ENCODE measurements around the gene HNRNPA1. TPM values are rescaled to one million over a fixed set of nuclear protein-coding genes. Genes with fewer than 3 reads are reported as not detected.
"Not testable (repeated sequence)": the region's sequence is repeated elsewhere in the genome, so short reads cannot be mapped to it uniquely, and the experiment has no call there.

Gene HNRNPA1
- 529 and 606 TPM in 2 replicates for total RNA-seq (2014; rRNA removed)
- polyA plus RNA-seq (2012), result 843 TPM

DNA sequence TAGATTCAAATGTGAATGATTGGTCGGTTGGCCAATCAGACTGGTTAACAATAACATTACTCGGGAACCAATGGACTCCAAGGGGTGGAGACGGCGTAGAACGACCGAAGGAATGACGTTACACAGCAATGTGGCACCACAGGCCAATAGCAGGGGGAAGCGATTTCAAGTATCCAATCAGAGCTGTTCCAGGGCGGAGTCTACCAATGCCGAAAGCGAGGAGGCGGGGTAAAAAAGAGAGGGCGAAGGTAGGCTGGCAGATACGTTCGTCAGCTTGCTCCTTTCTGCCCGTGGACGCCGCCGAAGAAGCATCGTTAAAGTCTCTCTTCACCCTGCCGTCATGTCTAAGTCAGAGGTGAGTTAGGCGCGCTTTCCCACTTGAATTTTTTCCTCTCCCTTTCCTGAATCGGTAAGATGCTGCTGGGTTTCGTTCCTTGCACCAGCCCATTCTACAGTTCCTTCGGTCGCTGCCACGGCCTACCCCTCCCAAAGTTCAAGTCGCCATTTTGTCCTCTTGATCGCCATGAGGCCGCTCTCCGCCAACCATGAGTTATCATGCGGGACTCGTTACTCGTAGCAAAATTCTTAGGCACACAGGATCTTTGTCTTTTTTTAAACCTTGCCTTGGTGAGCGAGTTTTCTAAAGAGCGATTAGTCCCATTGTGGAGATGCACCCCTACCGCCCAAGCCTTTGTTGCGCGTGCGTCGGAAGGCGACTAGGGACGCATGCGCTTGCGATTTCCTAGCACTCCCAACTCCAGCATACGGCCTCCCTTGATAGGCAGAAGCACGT is at the start of gene HNRNPA1:
HNRNPA1 (plus strand) TSS at position 259 of the 793 bp plus-strand sequence; CDS start at position 341, 82 bp downstream.
- peak; percentile 100 for DNase-seq (ENCODE audit: low read depth)

DNA sequence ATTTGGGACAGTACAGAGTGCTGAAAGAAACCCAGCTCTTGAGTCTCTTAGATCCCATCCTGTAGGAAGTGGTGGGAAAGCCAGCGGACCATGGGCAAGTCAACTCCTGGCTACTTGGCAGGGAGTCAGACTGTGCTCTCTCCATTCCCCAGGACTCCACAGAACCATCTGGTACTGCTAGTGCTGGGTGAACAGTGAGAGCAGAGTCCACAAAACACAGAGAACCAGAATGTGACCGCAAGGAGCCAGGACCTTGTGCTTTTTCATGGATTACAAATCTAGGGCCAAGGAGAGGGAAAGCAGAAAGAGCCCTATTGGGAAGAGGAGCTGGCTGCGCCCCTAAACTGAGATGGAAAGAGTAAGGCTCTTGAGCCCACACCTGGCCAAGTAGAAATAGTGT is 49.3 kb upstream of the HNRNPA1 start:
- not testable (repeated sequence) for DNase-seq (ENCODE audit: low read depth)

DNA sequence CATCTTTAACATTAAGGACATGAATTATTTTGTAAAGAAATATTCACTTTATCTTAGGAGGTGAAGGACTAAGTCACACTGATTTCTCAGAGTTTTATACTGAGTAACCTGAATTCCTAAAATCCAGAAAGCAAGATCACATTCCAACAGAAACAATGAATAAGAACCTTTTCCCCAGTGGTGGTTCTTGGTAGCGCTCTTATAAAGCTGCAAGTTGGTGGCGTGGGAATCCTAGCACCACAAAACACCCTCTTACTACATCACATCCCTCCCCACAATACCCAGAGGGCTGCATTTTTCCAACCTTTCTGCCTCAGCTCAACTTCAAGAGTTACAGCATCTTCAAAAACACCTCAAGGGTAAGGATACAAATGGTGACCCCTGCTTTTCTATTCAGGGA is 47.7 kb upstream of the HNRNPA1 start:
- DNase-seq (ENCODE audit: low read depth), result peak; percentile 76

DNA sequence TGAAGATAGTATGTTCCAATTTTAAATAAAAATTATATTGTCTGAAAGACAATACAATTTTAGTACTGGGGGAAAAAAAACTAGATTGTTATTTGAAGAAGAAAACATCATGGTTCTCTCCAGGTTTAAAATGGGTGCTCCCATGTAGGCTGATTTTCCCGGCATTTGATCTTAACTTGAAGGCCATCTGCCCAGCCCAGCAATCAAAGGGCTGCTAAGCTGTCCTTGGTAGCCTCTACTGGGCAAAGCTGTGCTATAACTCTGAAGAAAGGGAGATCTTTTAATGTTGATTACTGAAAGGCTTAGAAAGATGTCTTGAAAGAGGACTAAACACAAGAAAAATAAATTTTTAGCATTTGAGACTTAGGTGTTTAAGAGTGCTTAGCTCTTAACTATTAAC is 42.0 kb upstream of the HNRNPA1 start:
- no peak for DNase-seq (ENCODE audit: low read depth)

DNA sequence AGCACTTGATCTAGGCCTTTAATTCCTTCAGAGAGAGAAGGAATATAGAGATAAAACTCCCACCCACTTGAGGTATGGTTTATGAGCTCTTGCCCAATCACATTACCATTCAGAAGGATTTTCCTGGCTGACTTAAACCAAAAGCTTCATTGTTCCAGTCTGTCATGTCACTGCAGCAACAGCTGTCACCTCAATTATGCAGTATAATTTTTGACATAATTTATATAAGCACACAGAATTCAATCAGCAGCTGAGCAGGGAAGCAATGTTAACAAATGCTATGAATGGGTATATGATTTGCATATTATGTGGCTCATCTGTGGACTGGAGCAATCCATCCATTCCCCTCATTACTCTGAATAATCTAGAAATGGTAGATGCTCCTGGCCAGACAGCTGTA is 40.9 kb upstream of the HNRNPA1 start:
- peak; percentile 53 for DNase-seq (ENCODE audit: low read depth)

DNA sequence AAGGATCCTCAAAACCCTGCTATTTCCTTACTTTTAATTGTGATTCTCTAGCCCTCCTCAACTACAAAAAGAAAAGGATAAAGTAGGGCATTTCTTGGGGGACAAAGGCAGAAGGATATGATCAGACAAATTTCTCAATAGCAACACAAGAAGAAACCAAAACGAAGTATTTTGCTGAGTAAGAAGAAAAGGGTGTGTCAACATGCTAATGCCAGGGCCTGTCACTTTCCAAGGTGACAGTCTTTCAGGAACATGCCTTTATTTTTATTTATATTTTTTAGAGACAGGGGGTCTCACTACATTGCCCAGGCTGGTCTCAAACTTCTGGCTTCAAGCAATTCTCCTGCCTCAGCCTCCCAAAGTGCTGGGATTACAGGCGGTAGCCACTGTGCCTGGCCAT is 40.4 kb upstream of the HNRNPA1 start:
- no peak for DNase-seq (ENCODE audit: low read depth)

DNA sequence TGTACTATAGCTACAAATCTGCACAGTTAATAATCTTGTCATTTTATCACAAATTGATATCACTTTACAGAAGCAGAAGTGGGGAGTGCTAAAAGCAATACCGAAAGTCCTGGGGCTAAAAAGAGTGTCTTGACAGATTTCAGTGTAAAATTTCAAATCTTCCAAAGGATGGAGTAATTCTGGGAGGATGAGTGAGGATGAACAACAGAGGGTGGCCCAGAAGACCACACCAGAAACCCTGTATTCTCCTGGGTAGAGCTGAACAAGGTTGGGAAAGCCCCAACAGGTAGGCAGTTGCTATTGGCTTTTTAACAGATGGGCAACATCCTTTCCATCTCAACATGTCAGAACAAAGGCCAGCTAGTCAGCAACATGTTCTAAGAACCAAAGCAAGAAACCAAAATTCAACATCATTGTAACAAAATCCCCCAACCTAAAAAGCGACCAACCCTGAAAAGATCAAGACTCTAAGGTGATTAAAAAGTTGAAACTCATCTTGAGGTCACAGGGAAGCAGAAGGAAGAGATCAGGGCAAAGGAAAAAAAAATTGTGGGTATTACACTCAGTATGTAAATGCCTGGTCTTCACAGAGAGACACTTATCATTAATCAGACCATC is 39.4 kb upstream of the HNRNPA1 start:
- DNase-seq (ENCODE audit: low read depth), result no peak

DNA sequence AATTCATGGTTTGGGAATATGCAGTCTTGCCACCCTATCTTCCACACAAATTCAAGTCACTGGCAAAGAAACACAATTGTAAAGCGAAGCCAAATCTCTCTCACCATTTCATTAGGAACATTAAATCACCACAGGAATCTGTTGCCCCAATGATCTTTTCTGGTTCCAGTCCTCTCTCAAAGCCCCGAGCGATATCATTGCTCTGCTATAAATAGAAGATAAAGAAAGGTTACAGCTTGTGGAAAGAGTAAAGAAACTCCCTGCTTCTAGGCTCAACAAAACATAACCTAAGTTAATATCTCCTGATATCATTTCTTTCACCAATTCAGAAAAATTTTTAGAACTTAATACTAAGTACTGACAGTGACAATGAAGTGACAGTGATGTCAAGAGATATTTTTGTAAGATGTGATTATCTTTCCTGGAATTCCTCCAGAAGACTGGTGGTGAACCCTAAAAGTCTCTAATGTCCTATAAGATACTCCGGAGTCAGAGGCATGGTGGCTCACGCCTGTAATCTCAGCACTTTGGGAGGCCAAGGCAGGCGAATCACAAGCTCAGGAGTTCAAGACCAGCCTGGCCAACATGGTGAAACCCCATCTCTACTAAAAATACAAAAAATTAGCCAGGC is 34.4 kb upstream of the HNRNPA1 start:
- no peak for DNase-seq (ENCODE audit: low read depth)

DNA sequence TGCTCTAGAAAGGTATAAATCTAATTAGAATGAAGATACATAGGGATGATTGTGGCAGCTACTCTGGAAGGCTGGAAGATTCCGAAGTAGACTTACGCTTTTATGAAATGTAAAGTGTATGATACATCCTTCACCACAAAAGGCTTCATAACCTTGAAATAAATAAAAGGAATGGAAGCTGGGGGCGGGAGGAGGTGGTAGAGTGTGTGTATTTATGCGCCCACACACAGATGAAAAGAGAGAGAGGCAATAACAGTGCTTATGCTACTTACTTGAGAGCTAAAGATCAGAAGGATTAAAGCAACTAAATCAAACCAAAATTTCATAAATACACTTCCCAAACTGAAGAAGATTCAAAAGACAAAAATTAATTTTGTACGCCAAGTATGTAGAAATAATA is 31.0 kb upstream of the HNRNPA1 start:
- no peak for DNase-seq (ENCODE audit: low read depth)

DNA sequence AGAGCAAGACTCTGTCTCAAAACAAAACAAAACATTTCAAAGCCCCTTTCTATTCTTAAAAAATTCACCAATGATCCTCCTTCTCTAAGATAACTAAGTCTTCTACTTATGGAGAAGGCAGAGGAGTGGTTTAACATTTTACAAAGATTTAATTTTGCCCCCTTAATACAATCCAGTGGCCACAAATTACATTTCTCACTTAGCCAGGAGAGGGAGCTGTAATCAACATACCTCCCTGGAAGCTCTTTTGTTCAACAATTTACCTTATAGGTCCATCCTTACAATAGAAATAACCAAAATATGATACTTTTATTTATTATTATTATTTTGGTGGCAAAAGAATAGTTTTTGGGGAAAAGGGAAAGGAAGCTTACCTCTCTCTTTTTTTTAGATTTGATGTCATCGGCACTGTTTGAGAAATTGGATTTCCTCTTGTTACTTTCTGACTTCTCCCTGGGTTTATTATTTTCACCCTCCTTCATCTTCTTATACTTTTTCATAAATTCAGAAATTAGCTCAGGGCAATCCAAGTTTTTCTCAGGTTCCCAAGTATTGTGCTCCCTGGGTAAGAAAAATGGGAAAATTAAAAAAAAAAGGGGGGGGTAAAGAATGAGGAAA is 28.8 kb upstream of the HNRNPA1 start:
- peak; percentile 46 for DNase-seq (ENCODE audit: low read depth)

DNA sequence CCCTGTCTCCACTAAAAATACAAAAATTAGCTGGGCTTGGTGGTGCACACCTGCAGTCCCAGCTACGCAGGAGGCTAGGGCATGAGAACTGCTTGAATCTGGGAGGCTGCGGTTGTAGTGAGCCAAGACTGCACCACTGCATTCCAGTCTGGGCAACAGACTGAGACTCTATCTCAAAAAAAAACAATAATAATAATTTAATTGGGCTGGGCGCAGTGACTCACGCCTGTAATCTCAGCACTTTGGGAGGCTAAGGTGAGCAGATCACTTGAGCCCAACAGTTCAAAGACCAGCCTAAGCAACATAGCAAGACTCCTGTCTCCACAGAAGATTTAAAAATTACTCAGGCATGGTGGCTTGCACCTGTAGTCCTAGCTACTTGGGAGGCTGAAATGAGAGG is 27.3 kb upstream of the HNRNPA1 start:
- DNase-seq (ENCODE audit: low read depth), result no peak

DNA sequence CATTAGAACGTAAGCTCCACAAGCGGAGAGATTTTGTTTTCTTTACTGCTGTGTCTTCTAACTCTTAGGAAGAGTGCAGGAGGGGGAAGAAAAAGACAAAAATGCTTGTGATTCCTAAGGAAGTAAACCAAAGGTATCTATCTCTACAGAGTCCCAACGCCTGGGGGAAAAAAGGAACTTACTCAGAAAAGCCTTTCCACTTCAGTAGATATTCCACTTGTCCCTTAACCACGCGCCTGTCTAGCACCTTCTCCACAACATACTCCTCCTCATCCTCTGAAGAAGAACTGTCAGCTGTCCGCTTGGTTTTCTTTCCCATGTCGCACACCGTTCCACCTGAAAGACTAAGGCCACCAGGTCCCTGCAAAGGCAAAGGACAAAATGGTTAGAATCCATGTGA is 23.2 kb upstream of the HNRNPA1 start:
- DNase-seq (ENCODE audit: low read depth), result no peak

DNA sequence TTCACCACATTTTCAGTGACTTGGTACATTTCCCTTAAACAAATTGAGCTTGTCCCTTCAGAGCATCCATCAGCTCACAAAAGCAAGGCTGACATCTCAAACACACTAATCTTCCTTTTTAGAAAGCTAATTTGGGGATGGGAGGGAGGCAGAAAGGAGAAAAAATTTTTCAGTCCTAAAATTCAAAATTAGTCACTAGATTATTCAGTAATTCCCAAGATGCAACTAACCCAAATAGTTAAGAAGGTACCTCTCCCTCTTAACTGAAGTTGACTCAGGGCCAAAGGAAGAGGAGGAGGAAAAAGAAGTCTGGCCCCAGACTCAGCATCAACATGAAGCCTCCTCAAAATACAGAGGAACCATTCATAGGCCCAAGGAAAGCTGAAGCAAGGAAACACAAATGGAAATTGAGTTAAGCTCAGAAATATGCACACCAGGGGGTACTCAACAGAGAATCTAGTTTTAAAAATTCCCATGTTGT is 22.3 kb upstream of the HNRNPA1 start:
- DNase-seq (ENCODE audit: low read depth), result peak; percentile 47

DNA sequence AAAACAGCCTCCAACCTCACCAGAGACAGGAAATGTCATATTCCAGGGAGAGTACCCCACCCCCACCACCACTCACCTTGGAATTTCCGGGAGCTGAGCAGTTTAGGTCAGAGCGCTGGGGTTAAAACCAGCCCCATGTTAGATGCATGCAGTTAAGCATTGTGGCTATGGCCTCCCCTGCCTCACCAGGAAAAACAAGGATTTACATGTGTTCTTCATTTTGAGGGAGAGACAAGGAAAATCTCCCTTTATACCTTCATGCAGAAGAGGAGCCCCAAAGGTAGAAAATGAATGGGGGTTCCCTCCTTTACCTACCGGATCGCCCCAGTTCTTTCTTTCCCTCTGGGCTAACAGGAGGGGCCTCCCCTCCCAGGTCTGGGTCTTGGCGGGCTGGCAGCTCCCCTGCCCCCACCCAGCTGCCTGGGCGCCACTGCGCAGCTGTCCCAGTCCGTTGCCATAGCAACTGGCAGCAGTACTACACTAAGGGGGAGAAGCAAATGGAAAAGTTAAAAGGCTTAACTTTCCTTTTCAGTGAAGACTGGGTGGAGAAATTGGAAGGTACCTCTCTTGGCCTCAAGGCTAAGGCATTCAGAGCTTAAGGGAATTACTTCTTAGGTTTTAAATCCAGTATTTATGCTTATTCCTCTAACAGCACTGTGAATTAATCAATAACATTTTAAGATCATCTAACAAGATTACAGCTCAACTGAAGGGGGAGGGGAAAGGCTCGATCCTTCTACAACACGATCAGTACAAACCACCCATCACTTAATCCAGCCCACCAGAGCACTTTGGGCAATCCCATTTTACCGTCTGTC is 21.1 kb upstream of the HNRNPA1 start:
- peak; percentile 94 for DNase-seq (ENCODE audit: low read depth)

DNA sequence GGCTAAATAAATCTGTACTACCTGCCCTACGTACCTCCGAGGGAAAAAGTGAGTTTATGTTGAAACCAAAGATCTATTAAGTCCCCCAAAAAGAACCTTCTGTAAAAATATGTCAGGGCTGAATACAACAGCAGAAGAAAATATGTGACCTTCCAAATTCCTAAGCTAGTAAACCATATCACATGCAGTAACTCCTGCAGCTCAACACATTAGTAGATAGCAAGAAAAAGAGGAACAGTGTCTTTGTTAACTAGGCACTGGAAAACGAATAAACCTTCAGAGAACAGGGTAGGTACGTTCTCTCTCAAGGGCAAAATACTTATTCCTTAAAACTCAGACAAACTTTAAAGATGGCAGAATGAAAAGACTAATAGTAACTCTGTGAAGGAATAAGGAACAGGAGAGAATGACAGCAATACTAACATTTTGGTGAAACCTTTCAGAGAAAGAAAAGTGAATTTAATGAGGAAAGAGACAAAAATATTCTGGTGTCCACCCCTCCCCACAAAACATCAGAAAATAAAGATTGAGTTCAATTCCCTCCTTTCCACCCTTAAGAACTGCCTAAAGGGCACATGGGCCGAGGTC is 18.6 kb upstream of the HNRNPA1 start:
- DNase-seq (ENCODE audit: low read depth), result no peak

DNA sequence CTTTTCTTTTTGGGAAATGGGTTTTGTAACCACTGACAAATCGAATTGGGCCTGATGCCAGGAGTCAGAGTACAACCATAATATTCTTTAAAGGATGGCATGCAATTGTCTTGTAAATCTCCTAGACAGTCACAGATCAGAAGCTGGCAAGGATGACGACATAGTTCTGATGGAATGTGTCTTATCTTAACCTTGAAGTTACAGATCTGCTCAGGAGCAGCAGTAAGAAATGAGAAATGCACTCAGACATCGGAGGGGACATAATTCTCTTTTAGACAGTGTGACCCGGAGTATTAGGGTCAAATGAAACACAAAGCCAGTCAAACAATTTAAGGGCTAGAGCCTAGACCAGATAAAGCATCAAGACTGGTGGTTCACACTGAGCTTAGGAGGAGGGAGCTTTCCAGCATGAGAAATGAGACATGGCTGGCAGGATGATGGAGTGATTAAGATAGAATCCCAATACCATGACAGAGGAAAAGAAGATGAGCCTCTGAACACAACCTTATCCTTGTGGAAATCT is 18.1 kb upstream of the HNRNPA1 start:
- peak; percentile 75 for DNase-seq (ENCODE audit: low read depth)

DNA sequence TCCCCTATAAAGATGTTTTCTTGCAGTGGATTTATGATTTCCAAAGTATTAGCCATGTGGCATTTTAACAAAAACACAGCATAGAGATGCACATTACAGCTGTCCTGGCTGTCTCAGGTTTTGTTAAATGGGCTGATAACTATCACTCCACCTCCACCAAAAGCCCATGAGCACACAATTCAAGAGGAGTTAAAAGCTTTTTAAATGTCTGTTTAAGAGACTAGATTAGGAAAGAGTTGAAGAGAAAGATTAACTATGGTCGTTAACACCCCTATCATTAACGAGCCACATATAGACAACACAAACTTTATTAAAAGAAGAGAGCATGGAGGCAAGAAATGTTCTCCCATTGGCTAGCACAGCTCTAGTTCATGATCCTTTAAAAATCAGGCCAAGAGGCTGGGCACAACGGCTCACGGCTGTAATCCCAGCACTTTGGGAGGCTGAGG is 15.1 kb upstream of the HNRNPA1 start:
- DNase-seq (ENCODE audit: low read depth), result no peak

DNA sequence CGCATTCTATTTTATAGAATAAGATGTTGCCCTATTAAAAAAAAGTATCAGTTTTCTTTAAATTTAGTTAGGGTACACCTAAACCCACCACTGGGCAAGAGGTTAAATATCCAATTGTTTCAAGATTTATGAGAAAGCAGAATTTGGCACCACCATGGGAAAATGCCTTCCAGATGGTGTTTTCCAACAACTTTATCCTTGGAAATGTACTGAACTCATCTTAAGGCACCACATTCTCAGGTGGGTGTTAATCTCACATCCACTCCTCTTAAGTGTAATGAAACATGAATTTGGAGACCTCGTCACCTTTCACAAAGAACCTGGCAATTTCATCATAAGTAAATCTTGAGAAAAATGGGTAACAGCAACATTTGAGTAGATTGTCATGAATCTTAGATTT is 13.7 kb upstream of the HNRNPA1 start:
- DNase-seq (ENCODE audit: low read depth), result no peak

DNA sequence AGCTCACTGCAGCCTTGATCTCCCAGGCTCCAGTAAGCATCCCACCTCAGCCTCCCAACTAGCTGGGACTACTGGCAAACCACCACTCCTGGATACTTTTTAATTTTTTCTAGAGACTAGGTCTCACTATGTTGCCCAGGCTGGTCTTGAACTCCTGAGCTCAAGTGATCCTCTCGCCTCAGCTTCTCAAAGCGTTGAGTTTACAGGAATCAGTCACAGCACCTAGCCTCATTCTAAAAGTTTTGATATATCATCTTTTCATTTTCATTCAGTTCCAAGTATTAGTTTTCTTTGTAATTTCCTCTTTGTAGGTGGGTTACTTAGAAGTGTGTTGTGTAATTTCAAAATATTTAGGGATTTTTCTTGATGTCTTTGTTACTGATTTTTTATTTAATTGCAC is 10.2 kb upstream of the HNRNPA1 start:
- no peak for DNase-seq (ENCODE audit: low read depth)

DNA sequence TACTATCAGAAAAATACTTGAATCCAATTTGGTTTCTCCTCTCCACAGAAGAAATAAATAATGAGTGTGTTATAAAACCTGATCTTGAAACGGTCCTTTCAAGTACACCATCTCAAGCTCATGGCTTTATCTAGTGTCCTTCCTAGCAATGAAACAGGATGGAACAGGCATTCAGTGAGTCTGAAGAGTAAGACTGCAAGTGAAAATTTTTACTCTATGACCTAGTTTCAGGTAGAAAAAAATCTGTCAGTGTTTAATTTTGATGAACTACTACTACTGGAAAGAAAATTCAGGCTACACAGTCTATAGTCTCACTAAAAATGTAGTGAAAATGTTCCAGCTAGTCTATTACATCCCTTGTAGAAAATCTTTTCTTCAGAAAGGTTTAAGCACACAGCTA is 8.3 kb upstream of the HNRNPA1 start:
- DNase-seq (ENCODE audit: low read depth), result no peak

DNA sequence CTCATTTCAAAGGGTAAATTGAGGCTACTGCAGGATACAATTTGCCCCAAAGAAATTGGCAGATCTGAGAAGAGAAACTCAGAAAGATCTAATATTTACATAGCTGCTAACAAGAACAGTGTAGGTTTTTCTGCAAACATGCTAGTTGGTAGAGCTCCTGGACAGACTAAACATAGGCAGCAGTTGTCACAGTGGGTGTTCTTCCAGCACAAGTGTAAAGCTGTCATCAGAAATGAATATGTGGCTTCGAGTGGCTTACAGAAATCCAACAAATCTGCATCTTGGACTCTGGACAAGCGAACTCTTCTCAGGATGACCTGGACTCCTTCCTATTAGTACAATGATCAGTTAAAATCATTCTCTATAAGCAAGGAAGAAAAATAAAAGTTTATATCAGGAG is 6.5 kb upstream of the HNRNPA1 start:
- DNase-seq (ENCODE audit: low read depth), result no peak

Data from LHCN-M2 (cell line).